ENCODE results near the gene WFDC11.

GRCh38 chr20:45612314-45612713 lies 57.7 kb downstream of the WFDC11 start:
- TF ChIP-seq EZH2phosphoT487 (IDR thresholded peaks at IDR 0.05; ENCODE audit: insufficient read depth, low read depth) (no peak), EZH2 (IDR thresholded peaks at IDR 0.05; ENCODE audit: insufficient read depth, poor library complexity, severe bottlenecking) (no peak)
